Small intestine (tissue), 7 donors: ENCODE data around the gene UNC13B. TPM values are rescaled to one million over a fixed set of nuclear protein-coding genes. Genes with fewer than 3 reads are reported as not detected.
"Not testable (repeated sequence)": the region's sequence is repeated elsewhere in the genome, so short reads cannot be mapped to it uniquely, and the experiment has no call there.

Source experiments
- DNase-seq, 2 donors: peaks; one replicate each; pipeline versions ENCODE4 v3.0.0 to v3.0.0-alpha.2; 2013
- FAIRE-seq: peaks from 2 replicates; lab custom pipeline; 2012; peaks lifted over from hg19 to GRCh38; lab: Jason Lieb, UNC
- H3K27ac ChIP-seq, 3 donors: one replicate each; pipeline ENCODE4 v1.5.1; 2013; ENCODE audit warnings: low read length in 2 of 3, mild to moderate bottlenecking in 2 of 3, control low read depth in 1 of 3, inconsistent platforms in 1 of 3, low read depth in 1 of 3, moderate library complexity in 1 of 3
- H3K27me3 ChIP-seq, 3 donors: one replicate each; pipeline ENCODE4 v1.6.1; 2013; ENCODE audit warnings: low read length in 3 of 3, inconsistent platforms in 1 of 3; ENCODE audit not compliant: control insufficient read depth in 3 of 3, insufficient read depth in 3 of 3
- H3K36me3 ChIP-seq, 3 donors: one replicate each; pipeline ENCODE4 v1.6.1; 2013; ENCODE audit warnings: low read length in 3 of 3, inconsistent platforms in 1 of 3, low read depth in 1 of 3, mild to moderate bottlenecking in 1 of 3, moderate library complexity in 1 of 3; ENCODE audit not compliant: control insufficient read depth in 3 of 3, insufficient read depth in 2 of 3
- H3K4me1 ChIP-seq, 3 donors: one replicate each; pipeline ENCODE4 v1.6.1; 2013; ENCODE audit warnings: low read length in 2 of 3, inconsistent platforms in 1 of 3, low read depth in 1 of 3, mild to moderate bottlenecking in 1 of 3, moderate library complexity in 1 of 3; ENCODE audit not compliant: control insufficient read depth in 3 of 3, insufficient read depth in 2 of 3
- H3K4me3 ChIP-seq, 3 donors: one replicate each; pipeline ENCODE4 v1.5.1; 2013; ENCODE audit warnings: low read length in 3 of 3, control low read depth in 1 of 3, inconsistent platforms in 1 of 3, low read depth in 1 of 3, mild to moderate bottlenecking in 1 of 3, moderate library complexity in 1 of 3
- H3K9me3 ChIP-seq, 2 donors: one replicate each; pipeline ENCODE4 v1.6.1; 2013; ENCODE audit warnings: low read depth in 1 of 2, low read length in 1 of 2; ENCODE audit not compliant: control insufficient read depth in 2 of 2, insufficient read depth in 1 of 2
- WGBS, 3 donors: extraction: QIAGEN DNeasy Blood & Tissue Kit; methylation state at CpG; one replicate each; pipeline ENCODE4 v1.1.7; 2013; 5-methylcytosine and 5-hydroxymethylcytosine counted together
- polyA plus RNA-seq, 4 donors: library from polyadenylated mRNA; stranded (reverse) in 3 of 4; unstranded in 1 of 4; fragments of 200-250 nt in 3 of 4; fragments of 120-200 nt in 1 of 4; gene quantifications; one replicate each; pipeline versions ENCODE4 v1.2.1 to v1.2.3, GENCODE V29; 2013
- donor health status: healthy with polysubstance abuse.
- donor health status: control.
- donor health status: control.
- donor health status: Bipolar disorder and iron deficiency.
- donor health status: healthy.

The UNC13B gene
- polyA plus RNA-seq, 4 donors = 11.3 to 23.6 (median 14.4) TPM

DNA sequence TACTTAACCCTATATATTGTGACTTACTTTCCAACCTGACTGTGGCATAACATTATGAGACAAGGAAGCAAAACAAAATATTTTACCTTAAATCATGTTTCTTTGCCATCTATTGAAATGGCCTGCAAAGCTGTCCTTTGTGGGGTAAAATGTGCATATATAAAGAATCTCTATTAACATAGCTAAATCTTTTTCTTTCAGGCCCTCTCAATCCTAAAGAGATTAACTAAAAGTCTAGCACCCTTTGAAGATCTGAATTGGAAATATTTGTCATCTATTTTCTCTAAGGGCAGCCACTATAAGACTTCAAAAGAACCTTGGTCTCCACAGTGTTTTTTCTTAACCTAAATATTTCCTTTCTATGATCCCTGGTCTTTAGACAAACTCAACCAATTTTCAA lies 5.0 kb upstream of the UNC13B start:
- Histone ChIP-seq H3K27ac (no peak overlapping the region), H3K9me3 (no peaks in the 10 kb centered on the region), H3K27me3 (no peaks in the 10 kb centered on the region), H3K4me3 (no peak overlapping the region), H3K36me3 (no peaks in the 10 kb centered on the region), H3K4me1 (no peaks in the 10 kb centered on the region)
- FAIRE-seq (no peak), DNase-seq (no peak)

DNA sequence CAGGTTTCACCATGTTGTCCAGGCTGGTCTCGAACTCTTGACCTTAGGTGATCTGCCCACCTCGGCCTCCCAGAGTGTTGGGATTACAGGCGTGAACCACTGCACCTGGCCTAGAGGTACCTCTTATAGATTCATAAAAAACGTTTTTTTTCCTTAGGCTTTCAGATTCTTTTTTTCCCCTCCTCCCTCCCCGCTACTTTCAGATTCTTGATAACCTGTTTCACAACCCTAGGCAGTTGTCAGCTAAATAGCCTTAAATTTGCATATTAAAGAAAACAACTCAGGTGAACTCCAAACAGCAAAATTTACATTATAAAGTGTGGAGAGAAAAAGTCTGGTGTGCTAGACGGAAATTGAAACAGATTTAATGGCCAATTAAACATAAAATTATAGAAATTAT lies 4.0 kb upstream of the UNC13B start:
- WGBS, 3 donors = 64 to 70% (median 66%) methylated on average over 6 of the region's 6 CpGs
- H3K27ac ChIP-seq, FAIRE-seq, H3K36me3 ChIP-seq, DNase-seq, H3K4me1 ChIP-seq, H3K27me3 ChIP-seq, H3K4me3 ChIP-seq, H3K9me3 ChIP-seq: not testable (repeated sequence)

DNA sequence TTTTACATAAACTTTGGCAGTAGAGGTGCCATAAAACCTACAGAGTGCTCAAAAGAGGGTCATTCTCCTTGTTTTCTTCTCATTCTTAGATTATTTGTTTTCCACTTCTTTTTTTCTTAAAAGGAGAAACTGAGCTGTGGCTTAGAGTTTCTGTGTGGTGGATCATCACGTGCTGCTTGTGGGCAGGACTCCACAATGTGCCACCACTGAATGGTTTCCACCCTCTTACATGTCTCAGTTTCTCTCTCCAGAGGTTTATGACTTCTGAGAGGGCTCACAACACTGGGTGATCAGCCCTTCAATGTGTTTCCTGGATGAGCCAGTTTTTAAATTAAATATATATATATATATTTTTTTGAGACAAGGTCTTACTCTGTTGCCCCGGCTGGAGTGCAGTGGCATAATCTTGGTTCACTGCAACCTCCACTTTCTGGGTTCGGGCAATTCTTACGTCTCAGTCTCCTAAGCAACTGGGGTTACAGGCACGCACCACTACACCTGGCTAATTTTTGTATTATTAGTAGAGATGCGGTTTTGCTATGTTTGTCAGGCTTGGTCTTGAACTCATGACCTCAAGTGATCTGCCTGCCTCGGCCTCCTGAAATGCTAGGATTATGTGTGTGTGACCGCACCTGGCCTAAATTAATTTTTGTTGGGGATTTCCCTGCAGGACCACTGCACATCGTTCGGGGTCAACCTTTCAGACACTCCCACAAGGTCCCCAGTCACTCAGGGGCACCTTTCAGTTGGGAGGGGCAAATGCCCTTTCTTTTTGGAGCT lies 3.1 kb upstream of the UNC13B start:
- no peaks in the 10 kb centered on the region for H3K27me3 ChIP-seq
- H3K4me3 ChIP-seq = no peak overlapping the region
- 87 to 90% (median 89%) methylated on average over 10 of the region's 10 CpGs for whole genome bisulfite sequencing, 3 donors
- no peak overlapping the region for H3K27ac ChIP-seq
- FAIRE-seq = no peak
- no peaks in the 10 kb centered on the region for H3K9me3 ChIP-seq
- H3K36me3 ChIP-seq = no peaks in the 10 kb centered on the region
- peaks cover 0 to 4% (median 0%) of the 10 kb centered on the region in 3 donors for H3K4me1 ChIP-seq
- no peak for DNase-seq

DNA sequence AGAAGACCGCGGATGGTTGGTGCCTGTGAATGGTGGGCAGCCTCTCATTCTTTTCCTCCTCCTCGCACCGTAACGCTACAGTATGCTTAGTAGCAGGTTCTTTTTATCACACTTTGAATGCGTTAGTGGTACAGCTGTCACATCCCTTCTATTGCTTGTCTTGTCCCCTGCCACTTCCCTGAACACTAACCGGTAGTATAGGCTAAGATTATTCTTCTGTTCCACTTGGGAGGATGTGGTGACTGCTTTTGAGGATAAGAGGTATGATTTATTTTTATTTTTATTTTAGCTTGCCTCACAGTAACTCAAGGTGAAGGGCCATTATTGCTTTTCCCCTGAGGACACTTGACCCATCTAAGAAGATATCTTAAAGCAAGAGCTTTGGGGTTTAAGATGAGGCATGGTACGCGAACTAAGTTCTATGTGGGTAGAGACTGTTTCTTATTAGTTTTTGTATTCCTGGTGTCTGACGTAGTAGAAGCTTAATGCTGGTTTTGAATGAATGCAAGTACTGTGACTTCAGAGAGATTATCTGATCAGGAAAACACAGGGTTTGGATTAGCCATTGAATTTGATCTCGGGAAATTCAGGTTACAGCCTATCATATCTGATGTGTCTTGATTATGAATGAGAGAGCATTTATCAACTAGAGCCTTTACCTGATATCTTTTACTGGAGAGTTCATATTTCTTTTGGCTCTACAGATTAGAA lies 951 bp downstream of the UNC13B start:
- H3K27ac ChIP-seq = peak overlapping the region; percentile 96 to 98 (median 97)
- no peaks in the 10 kb centered on the region for H3K9me3 ChIP-seq
- peak; percentile 33 to 47 for DNase-seq
- no peak for FAIRE-seq
- no peaks in the 10 kb centered on the region for H3K27me3 ChIP-seq
- H3K36me3 ChIP-seq = peaks cover 0 to 1% (median 0%) of the 10 kb centered on the region in 3 donors
- 6 to 21% (median 9%) methylated on average over 11 of the region's 11 CpGs for WGBS, 3 donors
- peak overlapping the region; percentile 72 to 86 (median 82) for H3K4me3 ChIP-seq
- H3K4me1 ChIP-seq = peaks cover 0 to 7% (median 0%) of the 10 kb centered on the region in 3 donors

DNA sequence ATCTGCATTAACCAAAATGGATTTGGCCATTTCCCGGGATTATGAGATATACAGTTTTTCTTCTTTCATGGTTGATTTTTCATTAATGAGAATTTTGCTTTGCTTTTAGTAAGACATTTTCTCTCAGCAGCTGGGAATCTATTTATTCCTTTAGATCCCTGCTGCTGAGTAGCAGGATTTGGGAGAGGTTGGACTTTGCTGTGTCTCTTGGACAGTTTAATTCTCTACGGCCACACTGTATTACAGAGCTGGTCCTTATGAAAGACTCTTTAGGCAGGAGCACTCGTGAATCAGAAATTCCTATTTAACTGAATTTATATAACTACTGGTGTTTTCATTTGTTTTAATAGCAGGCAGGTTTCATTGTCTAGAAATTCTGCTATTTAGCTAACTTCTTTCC lies 1.6 kb downstream of the UNC13B start:
- FAIRE-seq (no peak), DNase-seq (peak; percentile 20 to 33)
- peak overlapping the region in 1 of 3 donors; percentile 97 for H3K27ac ChIP-seq
- H3K36me3 ChIP-seq = peaks cover 0 to 3% (median 0%) of the 10 kb centered on the region in 3 donors
- peaks cover 0 to 7% (median 0%) of the 10 kb centered on the region in 3 donors for H3K4me1 ChIP-seq
- peak overlapping the region in 1 of 3 donors; percentile 6 for H3K4me3 ChIP-seq
- 24 to 56% (median 45%) methylated on average over 3 of the region's 3 CpGs for WGBS, 3 donors
- no peaks in the 10 kb centered on the region for H3K27me3 ChIP-seq
- no peaks in the 10 kb centered on the region for H3K9me3 ChIP-seq

DNA sequence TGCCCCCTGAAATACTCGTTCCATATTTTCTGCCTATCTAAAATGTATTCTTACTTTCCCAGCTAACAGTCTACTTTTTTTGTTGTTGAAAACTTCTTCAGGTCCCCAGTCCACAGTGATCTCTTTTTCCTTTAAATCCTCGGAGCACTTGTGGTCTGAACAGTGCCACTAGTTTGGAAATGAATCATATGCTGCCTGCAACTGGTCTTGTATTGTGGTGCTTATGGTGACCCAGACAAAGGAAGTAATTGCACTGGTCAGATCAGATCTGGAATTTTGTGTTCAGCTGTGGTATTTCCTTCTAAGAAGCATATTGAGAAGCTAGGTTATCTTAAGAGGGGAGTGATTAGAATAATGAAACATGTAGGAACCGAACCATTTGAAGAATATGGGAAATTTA lies 2.9 kb downstream of the UNC13B start:
- whole genome bisulfite sequencing, 3 donors = 55 to 60% (median 58%) methylated on average over 3 of the region's 3 CpGs
- Histone ChIP-seq H3K9me3 (no peaks in the 10 kb centered on the region), H3K36me3 (peaks cover 0 to 6% (median 0%) of the 10 kb centered on the region in 3 donors), H3K4me1 (peaks cover 0 to 7% (median 0%) of the 10 kb centered on the region in 3 donors), H3K27ac (peak overlapping the region in 1 of 3 donors; percentile 4), H3K4me3 (no peak overlapping the region), H3K27me3 (no peaks in the 10 kb centered on the region)
- FAIRE-seq = no peak
- peak in 1 of 2 donors; percentile 26 for DNase-seq

DNA sequence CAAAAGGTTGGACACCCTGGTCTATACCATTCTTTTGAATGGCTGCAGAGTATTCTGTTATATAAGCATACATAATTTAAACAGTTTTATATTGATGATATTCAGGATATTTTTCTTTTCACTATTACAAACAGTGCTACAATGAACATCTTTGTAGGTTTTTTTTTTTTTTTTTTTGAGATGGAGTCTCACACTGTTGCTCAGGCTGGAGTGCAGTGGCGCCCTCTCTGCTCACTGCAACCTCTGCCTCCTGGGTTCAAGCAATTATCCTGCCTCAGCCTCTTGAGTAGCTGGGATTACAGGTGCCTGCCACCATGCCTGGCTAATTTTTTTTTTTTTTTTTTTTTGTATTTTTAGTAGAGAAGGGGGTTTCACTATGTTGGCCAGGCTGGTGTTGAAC lies 5.6 kb downstream of the UNC13B start:
- not testable (repeated sequence) for H3K4me1 ChIP-seq, H3K27me3 ChIP-seq, FAIRE-seq, DNase-seq, H3K9me3 ChIP-seq, H3K27ac ChIP-seq, H3K36me3 ChIP-seq, H3K4me3 ChIP-seq
- WGBS, 3 donors = 97 to 100% (median 100%) methylated on average over 1 of the region's 1 CpG

DNA sequence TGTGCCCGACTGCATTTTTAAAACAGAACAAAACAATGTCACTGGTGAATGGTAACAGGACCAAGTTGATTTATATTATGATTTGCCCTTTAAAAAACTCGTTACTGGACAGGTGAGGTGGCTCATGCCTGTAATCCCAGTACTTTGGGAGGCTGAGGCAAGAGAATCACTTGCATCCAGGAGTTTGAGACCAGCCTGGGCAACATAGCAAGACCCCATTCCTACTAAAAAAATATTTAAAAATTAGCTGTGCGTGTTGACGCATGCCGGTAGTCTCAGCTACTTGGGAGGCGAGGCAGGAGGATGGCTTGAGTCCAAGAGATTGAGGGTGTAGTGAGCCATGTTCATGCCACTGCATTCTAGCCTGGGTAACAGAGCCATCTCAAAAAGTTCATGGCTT lies 7.2 kb downstream of the UNC13B start:
- H3K4me1 ChIP-seq = peaks cover 0 to 3% (median 0%) of the 10 kb centered on the region in 3 donors
- H3K27me3 ChIP-seq = no peaks in the 10 kb centered on the region
- peaks cover 0 to 8% (median 0%) of the 10 kb centered on the region in 3 donors for H3K36me3 ChIP-seq
- no peak for FAIRE-seq
- 89 to 92% (median 89%) methylated on average over 6 of the region's 6 CpGs for WGBS, 3 donors
- H3K4me3 ChIP-seq = no peak overlapping the region
- H3K27ac ChIP-seq = no peak overlapping the region
- H3K9me3 ChIP-seq = no peaks in the 10 kb centered on the region
- no peak for DNase-seq
